ENCODE results near the gene SBK3.

DNA sequence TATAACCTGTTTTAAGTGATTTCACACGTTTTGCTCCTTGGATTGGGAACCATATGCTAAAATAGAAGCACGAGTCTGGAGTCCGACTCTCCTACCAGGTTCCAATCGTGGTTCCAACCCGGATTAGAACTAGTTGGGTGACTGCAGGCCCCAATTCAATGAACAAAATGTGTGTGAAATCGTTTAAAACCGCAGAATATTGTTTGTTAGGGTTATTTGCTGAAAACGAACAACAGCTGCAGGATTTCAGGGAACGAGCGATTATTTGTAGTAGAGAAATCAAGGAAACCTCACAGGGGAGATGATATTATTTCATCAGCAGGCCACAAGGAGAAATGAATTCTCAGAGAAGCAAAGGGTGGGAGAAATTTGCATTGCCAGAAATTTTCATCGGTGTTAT is 40.4 kb downstream of the SBK3 start:
- TF ChIP-seq, protein P1, sequence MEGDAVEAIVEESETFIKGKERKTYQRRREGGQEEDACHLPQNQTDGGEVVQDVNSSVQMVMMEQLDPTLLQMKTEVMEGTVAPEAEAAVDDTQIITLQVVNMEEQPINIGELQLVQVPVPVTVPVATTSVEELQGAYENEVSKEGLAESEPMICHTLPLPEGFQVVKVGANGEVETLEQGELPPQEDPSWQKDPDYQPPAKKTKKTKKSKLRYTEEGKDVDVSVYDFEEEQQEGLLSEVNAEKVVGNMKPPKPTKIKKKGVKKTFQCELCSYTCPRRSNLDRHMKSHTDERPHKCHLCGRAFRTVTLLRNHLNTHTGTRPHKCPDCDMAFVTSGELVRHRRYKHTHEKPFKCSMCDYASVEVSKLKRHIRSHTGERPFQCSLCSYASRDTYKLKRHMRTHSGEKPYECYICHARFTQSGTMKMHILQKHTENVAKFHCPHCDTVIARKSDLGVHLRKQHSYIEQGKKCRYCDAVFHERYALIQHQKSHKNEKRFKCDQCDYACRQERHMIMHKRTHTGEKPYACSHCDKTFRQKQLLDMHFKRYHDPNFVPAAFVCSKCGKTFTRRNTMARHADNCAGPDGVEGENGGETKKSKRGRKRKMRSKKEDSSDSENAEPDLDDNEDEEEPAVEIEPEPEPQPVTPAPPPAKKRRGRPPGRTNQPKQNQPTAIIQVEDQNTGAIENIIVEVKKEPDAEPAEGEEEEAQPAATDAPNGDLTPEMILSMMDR (IDR thresholded peaks at IDR 0.05 in 2 of 3, conservative IDR thresholded peaks at IDR 0.05 in 1 of 3; ENCODE audit: control insufficient read depth in 2 of 3, extremely low read depth in 1 of 3, insufficient read depth in 1 of 3, low read depth in 3 of 3, low read length in 3 of 3) = no peak
- TF ChIP-seq POLR2AphosphoS5 (IDR thresholded peaks at IDR 0.05; ENCODE audit: low read length) (no peak), EP300 (IDR thresholded peaks at IDR 0.05; ENCODE audit: borderline replicate concordance in 1 of 2, control insufficient read depth in 1 of 2, low read depth in 2 of 2, low read length in 2 of 2) (no peak)
